Mammary epithelial cell (primary cell): ENCODE results near the gene DERL2.

ENCODE experiments used
- EZH2 ChIP-seq: IDR thresholded peaks from 2 replicates; pipeline ENCODE4 v1.6.1; 2012; ENCODE audit warnings: low read length, inconsistent platforms, borderline replicate concordance
- TF ChIP-seq, protein P1 (sequence below), 2 donors: IDR thresholded peaks in 1 of 2; conservative IDR thresholded peaks in 1 of 2; 2 replicates each; pipeline ENCODE4 v1.5.1; 2011 to 2012; ENCODE audit warnings: inconsistent platforms in 2 of 2, low read length in 2 of 2, mild to moderate bottlenecking in 2 of 2, control low read depth in 1 of 2, low read depth in 1 of 2; ENCODE audit not compliant: insufficient read depth in 1 of 2; ENCODE audit errors: extremely low read depth in 1 of 2

- TF ChIP-seq, protein P1, sequence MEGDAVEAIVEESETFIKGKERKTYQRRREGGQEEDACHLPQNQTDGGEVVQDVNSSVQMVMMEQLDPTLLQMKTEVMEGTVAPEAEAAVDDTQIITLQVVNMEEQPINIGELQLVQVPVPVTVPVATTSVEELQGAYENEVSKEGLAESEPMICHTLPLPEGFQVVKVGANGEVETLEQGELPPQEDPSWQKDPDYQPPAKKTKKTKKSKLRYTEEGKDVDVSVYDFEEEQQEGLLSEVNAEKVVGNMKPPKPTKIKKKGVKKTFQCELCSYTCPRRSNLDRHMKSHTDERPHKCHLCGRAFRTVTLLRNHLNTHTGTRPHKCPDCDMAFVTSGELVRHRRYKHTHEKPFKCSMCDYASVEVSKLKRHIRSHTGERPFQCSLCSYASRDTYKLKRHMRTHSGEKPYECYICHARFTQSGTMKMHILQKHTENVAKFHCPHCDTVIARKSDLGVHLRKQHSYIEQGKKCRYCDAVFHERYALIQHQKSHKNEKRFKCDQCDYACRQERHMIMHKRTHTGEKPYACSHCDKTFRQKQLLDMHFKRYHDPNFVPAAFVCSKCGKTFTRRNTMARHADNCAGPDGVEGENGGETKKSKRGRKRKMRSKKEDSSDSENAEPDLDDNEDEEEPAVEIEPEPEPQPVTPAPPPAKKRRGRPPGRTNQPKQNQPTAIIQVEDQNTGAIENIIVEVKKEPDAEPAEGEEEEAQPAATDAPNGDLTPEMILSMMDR (conservative IDR thresholded peaks at IDR 0.05 in 1 of 2, IDR thresholded peaks at IDR 0.05 in 1 of 2; ENCODE audit: extremely low read depth in 1 of 2, insufficient read depth in 1 of 2, low read depth in 1 of 2, low read length in 2 of 2) = no peak
- TF ChIP-seq EZH2 = no peak
Observed at GRCh38 chr17:5481451-5481850, 4.5 kb downstream of the DERL2 start.
